K562 (cell line): ENCODE results near the gene NYAP1. TPM values are rescaled to one million over a fixed set of nuclear protein-coding genes. Genes with fewer than 3 reads are reported as not detected.

Experiments used
- CEBPZ ChIP-seq: fragments of 150-350 bp; IDR thresholded peaks from 2 replicates; pipeline ENCODE4 v1.6.1; 2014; ENCODE audit warnings: low read depth, mild to moderate bottlenecking, low read length, borderline replicate concordance
- E2F6 ChIP-seq, 2 experiments: IDR thresholded peaks; 2 replicates each; pipeline ENCODE4 v1.6.1; 2011; ENCODE audit warnings: borderline replicate concordance in 1 of 2, control low read depth in 1 of 2, low read depth in 1 of 2, low read length in 1 of 2, mild to moderate bottlenecking in 1 of 2, mixed read lengths in 1 of 2, moderate library complexity in 1 of 2; ENCODE audit not compliant: insufficient read depth in 1 of 2, insufficient read length in 1 of 2, poor library complexity in 1 of 2, severe bottlenecking in 1 of 2; ENCODE audit errors: extremely low read depth in 1 of 2
- GATA2 ChIP-seq: sonication (generic); formaldehyde crosslinking; IDR thresholded peaks from 2 replicates; pipeline ENCODE4 v1.4.0; 2020; ENCODE audit warnings: mild to moderate bottlenecking, missing genetic modification reagents
- GATAD2A ChIP-seq: fragments of 450-650 bp; IDR thresholded peaks from 2 replicates; pipeline ENCODE4 v1.6.1; 2017
- NR4A1 ChIP-seq, 2 experiments: fragments of 250-450 bp in 1 of 2; fragments of 450-650 bp in 1 of 2; sonication (Bioruptor Pico) in 1 of 2; IDR thresholded peaks; 2 replicates each; pipeline versions ENCODE4 v1.4.0 to v1.6.1; 2016 to 2020; ENCODE audit warnings: mild to moderate bottlenecking in 2 of 2, missing compliant biosample characterization in 1 of 2, missing genetic modification characterization in 1 of 2, moderate library complexity in 1 of 2
- RUNX1 ChIP-seq: sonication (generic); IDR thresholded peaks from 2 replicates; pipeline ENCODE4 v1.6.1; 2016; ENCODE audit warnings: antibody characterized with exemption, low read depth
- polyA plus RNA-seq, 8 experiments: library from polyadenylated mRNA; depleted of rRNA in 4 of 8; stranded (reverse) in 5 of 8; unstranded in 3 of 8; fragments of >200 nt; fragmentation: Nextera tagmentation in 2 of 8; fragmentation: Illumina TruSeq in 1 of 8; extraction: Ambion mirVana in 2 of 8; extraction: Trizol in 1 of 8; gene quantifications; 2 replicates each; pipeline versions ENCODE4 v1.2.1 to v1.2.3, GENCODE V29; 2011 to 2014; ENCODE audit warnings: inconsistent platforms in 1 of 8, missing spikeins in 1 of 8
- total RNA-seq, 7 experiments: library from RNA; depleted of rRNA in 6 of 7; stranded (reverse); fragments of >200 nt in 6 of 7; fragmentation: Illumina TruSeq in 2 of 7; extraction: Trizol in 2 of 7; gene quantifications; 2 replicates each; pipeline versions ENCODE4 v1.2.1 to v1.2.3, GENCODE V29; 2011 to 2021; ENCODE audit warnings: low replicate concordance in 1 of 7
- TF ChIP-seq, protein P1 (sequence below): sonication (generic); formaldehyde crosslinking; IDR thresholded peaks from 2 replicates; pipeline ENCODE4 v1.8.1; 2022; ENCODE audit warnings: missing genetic modification reagents

Gene NYAP1
- total and polyA plus RNA-seq, 9 of the 15 experiments (the other 6 are each of a cell fraction or from before 2014, with no cell fraction given), result 0.11 to 0.88 (median 0.22) TPM; not detected in 2

- TF ChIP-seq E2F6 (IDR thresholded peaks at IDR 0.05; ENCODE audit: borderline replicate concordance in 1 of 2, extremely low read depth in 1 of 2, insufficient read depth in 1 of 2, insufficient read length in 1 of 2, low read depth in 1 of 2, low read length in 1 of 2, poor library complexity in 1 of 2, severe bottlenecking in 1 of 2), result peak in 1 of 2 experiments; percentile 23
- TF ChIP-seq NR4A1 (CRISPR knock-in tag; IDR thresholded peaks at IDR 0.05), result no peak
- 0 out of 2 replicates have a peak, but pooled peaks have one; percentile 7 for TF ChIP-seq NR4A1 (tag; IDR thresholded peaks at IDR 0.05)
- TF ChIP-seq, protein P1, sequence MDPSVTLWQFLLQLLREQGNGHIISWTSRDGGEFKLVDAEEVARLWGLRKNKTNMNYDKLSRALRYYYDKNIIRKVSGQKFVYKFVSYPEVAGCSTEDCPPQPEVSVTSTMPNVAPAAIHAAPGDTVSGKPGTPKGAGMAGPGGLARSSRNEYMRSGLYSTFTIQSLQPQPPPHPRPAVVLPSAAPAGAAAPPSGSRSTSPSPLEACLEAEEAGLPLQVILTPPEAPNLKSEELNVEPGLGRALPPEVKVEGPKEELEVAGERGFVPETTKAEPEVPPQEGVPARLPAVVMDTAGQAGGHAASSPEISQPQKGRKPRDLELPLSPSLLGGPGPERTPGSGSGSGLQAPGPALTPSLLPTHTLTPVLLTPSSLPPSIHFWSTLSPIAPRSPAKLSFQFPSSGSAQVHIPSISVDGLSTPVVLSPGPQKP (CRISPR knock-in tag), result no peak
- no peak for TF ChIP-seq RUNX1
- TF ChIP-seq CEBPZ, result no peak
- TF ChIP-seq GATAD2A, result no peak
- no peak for TF ChIP-seq GATA2 (CRISPR knock-in tag)
These were observed 46.3 kb upstream of the NYAP1 start (continued) for GRCh38 chr7:100437150-100438100.
